Subcutaneous adipose tissue (tissue), 4 donors: Measurements from ENCODE around the gene QRFP. TPM values are rescaled to one million over a fixed set of nuclear protein-coding genes. Genes with fewer than 3 reads are reported as not detected.

Experiments
- total RNA-seq, 4 donors: library from RNA; depleted of rRNA; stranded (reverse); fragments of >200 nt; gene quantifications; one replicate each; pipeline ENCODE4 v1.1.0, GENCODE V29; 2016
- TF ChIP-seq, protein P1 (sequence below): fragments of 450-650 bp; IDR thresholded peaks from one replicate; pipeline ENCODE4 v1.5.1; 2016; ENCODE audit warnings: low read depth, mild to moderate bottlenecking, control low read depth, antibody characterized with exemption, moderate library complexity

QRFP gene
- total RNA-seq, 4 donors from 2014 or later: not detected

DNA sequence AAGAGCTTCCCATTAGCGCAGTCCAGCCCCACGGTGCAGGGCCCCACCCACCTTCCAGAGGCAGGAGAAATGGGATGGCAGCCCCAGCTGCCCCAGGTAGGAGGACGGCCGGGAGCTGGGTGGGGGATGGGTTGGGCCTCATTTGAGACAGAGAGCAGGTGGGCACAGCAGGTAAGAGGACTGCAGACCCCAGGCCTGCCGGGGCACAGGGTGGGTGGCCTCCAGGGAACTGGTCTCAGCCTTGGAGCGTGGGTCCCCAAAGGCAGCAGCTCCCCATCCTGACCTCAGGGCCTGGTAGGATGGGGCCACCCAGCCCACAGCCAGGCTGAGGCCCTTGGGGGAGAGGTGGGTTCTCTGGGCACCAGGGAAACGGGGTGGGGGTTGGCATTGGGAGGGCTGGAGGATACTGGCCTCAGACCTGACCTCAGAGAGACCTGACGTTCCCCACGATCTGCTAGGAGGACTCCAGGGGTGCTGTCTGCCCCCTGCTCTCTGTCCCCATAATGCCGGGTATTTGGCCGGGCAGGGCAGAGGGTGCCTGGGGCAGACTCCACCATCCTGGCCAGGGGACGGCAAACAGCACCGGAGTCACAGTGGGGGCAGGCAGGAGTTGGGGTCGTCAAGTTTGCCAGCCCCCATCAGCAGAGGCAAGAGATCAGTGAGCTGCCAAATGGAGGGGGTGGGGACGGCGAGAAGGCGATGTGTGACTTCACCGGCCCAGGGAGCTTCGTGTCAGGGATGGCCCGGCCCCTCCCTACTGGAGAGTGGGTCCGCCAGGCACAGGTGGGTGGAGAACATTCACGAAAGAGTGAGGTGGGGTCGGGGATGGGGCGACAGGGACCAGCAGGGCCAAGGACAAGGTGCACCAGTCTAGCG lies 6.8 kb upstream of the QRFP start:
- TF ChIP-seq, protein P1, sequence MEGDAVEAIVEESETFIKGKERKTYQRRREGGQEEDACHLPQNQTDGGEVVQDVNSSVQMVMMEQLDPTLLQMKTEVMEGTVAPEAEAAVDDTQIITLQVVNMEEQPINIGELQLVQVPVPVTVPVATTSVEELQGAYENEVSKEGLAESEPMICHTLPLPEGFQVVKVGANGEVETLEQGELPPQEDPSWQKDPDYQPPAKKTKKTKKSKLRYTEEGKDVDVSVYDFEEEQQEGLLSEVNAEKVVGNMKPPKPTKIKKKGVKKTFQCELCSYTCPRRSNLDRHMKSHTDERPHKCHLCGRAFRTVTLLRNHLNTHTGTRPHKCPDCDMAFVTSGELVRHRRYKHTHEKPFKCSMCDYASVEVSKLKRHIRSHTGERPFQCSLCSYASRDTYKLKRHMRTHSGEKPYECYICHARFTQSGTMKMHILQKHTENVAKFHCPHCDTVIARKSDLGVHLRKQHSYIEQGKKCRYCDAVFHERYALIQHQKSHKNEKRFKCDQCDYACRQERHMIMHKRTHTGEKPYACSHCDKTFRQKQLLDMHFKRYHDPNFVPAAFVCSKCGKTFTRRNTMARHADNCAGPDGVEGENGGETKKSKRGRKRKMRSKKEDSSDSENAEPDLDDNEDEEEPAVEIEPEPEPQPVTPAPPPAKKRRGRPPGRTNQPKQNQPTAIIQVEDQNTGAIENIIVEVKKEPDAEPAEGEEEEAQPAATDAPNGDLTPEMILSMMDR: no peak

DNA sequence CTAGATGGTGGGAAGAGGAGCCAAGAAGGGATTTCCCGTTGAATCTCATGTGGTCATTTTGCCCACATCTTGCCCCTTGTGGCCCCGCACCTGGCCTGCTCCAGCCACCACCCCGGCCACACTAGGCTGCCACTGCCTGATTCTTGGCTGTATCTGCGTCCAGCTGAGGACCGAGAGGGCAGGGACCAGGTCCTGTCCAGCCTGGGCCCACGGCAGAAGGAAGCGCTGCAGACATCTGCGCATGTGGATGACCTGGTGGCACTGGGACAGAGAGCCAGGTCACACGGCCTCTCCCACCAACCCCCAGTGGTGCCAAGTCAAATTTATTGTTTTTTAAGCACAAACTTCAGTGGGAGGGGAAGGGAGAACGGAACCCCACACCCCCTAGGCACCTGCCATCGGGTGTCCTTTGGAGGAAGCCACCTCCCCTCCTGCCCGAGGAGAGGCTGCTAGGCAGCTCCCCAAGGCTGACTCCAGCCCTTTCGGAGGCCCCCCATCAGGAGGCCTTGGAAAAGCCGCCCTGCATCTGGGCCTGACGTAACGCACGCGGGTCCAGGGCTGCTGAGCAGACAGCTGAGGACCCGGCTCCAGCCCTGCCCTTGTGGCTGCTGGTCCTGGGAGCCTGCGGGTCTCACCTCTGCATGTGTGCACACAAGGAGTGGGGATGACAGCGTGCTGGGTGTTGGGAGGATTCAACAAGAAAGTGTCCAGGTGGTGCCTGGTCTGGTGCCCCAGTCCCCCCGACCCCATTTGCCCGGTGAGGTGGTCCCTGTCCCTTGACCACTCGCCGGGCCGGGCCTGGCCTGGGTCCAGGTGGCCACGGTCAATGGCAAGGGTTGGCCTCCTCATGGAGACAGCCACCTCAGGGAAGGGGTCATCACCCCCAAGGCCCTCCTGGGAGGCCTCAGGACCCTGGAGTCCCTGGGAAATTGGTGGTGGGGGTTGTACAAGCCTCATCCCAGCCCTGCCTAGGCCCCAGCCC lies 5.9 kb upstream of the QRFP start:
- TF ChIP-seq, protein P1: no peak

DNA sequence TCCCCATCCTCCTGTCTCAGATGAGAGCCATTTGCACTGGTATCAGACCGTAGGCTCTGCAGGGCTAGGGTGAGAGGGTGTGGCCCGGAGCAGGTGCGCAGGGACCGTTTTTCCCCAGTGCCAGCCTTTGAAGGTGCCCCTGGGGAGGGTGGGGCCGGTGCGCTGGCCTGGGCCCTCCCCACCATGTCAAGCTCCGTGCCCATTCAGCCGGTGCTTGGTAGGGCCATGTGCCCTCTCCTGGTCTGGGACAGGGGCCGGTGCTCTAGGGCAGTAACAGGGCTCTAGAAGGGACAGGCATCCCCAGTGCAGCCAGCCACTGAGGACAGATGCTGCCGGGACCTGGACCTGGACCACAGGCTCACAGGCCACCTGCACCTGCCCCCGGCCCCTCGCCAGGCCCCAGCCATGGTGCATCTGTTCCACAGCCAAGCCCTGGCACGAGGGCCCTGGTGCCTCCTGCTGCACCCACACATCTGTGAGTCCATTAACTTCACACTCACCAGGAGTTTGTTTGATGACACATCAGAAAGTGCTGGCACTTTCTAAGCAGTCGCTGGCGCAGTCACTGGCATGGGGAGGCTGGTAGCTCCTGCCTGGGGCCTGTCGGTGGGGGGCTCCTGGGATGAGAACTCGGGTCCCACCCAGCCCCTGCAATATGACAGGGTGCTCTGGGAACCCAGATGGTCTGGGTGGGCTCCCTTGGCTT lies 5.0 kb upstream of the QRFP start:
- TF ChIP-seq, protein P1: no peak

DNA sequence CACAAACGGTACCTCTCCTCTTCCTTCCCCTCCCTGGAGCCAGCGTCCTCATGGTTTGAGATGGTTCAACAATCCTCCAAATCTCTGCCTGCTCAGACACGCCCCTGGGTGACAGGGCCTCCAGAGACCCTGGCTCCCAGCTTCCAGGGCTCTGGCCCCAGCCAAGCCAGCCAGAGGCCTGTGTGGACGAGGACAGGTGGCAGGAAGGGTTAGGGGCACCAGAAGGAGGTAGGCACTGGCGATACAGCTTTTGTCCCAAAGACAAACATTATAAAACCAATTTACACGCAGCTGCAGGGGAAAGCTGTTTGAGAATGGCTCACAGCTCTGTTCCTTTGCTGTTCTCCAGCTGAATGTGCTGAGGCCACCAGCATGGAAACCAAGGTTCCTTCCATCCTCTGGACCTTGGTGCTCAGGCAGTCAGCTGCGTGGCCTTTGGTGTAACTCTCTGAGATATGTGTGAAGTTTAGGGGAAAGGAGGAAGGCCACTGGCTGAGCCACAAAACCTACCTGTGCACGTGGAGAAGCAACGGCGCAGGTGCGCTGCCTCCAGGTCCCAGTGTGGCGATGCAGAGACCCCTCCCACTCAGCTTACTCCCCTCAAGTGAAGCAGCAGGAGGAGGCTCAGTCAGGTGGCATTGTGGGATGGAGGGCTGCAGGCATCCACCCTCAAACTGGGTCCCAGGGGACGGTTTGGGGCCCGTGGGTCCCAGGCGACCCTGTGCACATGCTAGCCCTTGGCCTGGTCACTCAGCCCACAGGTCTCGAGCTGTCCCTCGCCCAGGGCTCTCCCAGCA lies 4.3 kb upstream of the QRFP start:
- TF ChIP-seq, protein P1: no peak

DNA sequence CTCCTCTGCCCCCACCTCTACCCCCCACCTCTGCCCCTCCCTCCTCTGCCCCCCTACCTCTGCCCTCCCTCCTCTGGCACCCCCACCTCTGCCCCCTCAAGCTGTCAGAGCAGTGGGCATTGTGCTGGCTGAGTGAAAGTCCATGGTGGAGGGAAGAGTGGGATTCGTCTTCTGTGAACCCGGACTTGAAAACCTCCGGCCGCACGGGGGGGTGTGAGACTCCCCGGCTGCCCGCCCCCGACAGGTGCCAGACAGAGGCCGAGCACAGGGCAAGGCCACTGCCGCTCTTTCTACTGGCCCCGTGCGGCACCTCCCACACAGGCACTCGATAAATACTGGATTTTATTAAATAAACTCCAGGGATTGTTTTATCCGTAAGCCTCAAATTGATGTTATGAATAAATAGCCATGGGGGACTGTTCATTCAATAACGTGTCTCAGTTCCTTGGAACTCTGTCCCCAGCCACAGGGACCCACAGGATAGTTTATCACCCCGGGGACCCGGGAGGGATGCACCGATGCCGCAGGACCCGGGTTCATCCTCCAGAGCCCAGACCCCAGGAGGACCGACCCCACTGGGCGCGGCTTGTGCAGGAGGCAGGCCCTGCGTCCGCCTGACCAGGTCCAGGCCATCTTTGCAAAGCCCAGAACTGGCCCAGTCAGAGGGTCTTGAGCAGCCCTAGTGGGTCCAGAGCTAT lies 2.6 kb upstream of the QRFP start:
- TF ChIP-seq, protein P1: no peak

DNA sequence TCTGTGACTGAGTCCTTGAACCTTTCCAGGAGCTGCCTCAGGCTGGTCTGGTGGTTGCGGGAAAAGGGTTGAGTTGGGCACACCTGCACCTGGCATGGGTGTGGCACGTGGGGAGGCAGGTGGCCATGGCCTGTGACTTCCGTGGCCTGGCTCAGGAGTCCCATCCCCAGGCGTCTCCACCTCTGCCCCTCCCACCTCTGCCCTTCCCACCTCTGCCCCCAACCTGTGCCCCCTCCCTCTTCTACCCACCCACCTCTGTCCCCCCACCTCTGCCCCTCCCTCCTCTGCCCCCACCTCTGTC lies 1.9 kb upstream of the QRFP start:
- TF ChIP-seq, protein P1: no peak
